Sigmoid colon (tissue), 7 donors: Measurements from ENCODE around the gene GAPDHS. TPM values are rescaled to one million over a fixed set of nuclear protein-coding genes. Genes with fewer than 3 reads are reported as not detected.

Source experiments
- DNase-seq: peaks from one replicate; pipeline ENCODE4 v3.0.0-alpha.2; 2019
- H3K27ac ChIP-seq, 4 donors: fragments of 200-600 bp; sonication (generic); one replicate each; pipeline ENCODE4 v1.5.1; 2016 to 2019; ENCODE audit warnings: mild to moderate bottlenecking in 1 of 4
- H3K27me3 ChIP-seq, 3 donors: fragments of 200-600 bp; sonication (generic); one replicate each; pipeline ENCODE4 v1.5.1; 2019; ENCODE audit warnings: mild to moderate bottlenecking in 1 of 3
- H3K36me3 ChIP-seq, 4 donors: fragments of 200-600 bp; sonication (generic); one replicate each; pipeline ENCODE4 v1.5.1; 2016 to 2019
- H3K4me1 ChIP-seq, 4 donors: fragments of 200-600 bp; sonication (generic); one replicate each; pipeline ENCODE4 v1.5.1; 2017 to 2019
- H3K4me3 ChIP-seq, 4 donors: fragments of 200-600 bp; sonication (generic); one replicate each; pipeline ENCODE4 v1.5.1; 2017 to 2019; ENCODE audit warnings: mild to moderate bottlenecking in 2 of 4, moderate library complexity in 1 of 4
- H3K9me3 ChIP-seq, 4 donors: fragments of 200-600 bp in 3 of 4; sonication (generic) in 3 of 4; one replicate each; pipeline versions ENCODE4 v1.5.1 to v1.6.1; 2013 to 2019
- EP300 ChIP-seq, 4 donors: sonication (generic); formaldehyde crosslinking; IDR thresholded peaks; one replicate each; pipeline ENCODE4 v1.6.1; 2017; ENCODE audit warnings: antibody characterized with exemption in 4 of 4
- POLR2A ChIP-seq, 2 donors: fragments of 450-650 bp; IDR thresholded peaks; one replicate each; pipeline ENCODE4 v1.6.1; 2016; ENCODE audit warnings: antibody characterized with exemption in 2 of 2, mild to moderate bottlenecking in 2 of 2, moderate library complexity in 2 of 2
- POLR2AphosphoS5 ChIP-seq, 4 donors: sonication (generic); formaldehyde crosslinking; IDR thresholded peaks; one replicate each; pipeline ENCODE4 v1.6.1; 2017; ENCODE audit warnings: antibody characterized with exemption in 4 of 4
- WGBS, 2 donors: extraction: QIAGEN DNeasy Blood & Tissue Kit; methylation state at CpG; one replicate each; pipeline ENCODE4 v1.1.7; 2013; 5-methylcytosine and 5-hydroxymethylcytosine counted together
- intact Hi-C: fragments of 100-400 bp; cut with DNase I; formaldehyde crosslinking; loops from one replicate; pipeline ENCODE4 v1.15.1; 2023
- polyA plus RNA-seq, 3 donors: library from polyadenylated mRNA; stranded (reverse); fragments of 200-250 nt; gene quantifications; one replicate each; pipeline ENCODE4 v1.2.3, GENCODE V29; 2013
- total RNA-seq, 4 donors: library from RNA; depleted of rRNA; stranded (reverse); fragments of >200 nt; gene quantifications; one replicate each; pipeline ENCODE4 v1.1.0, GENCODE V29; 2016
- TF ChIP-seq, protein P1 (sequence below), 4 experiments: fragments of 450-650 bp in 3 of 4; fragments of 200-600 bp in 1 of 4; IDR thresholded peaks; one replicate each; pipeline ENCODE4 v1.5.1; 2016 to 2019; ENCODE audit warnings: antibody characterized with exemption in 4 of 4, mild to moderate bottlenecking in 3 of 4, moderate library complexity in 2 of 4
- donor health status: healthy with polysubstance abuse.
- donor health status: Bipolar disorder and iron deficiency.
- donor health status: healthy.

The GAPDHS gene
- total and polyA plus RNA-seq, 7 donors: not detected

DNA sequence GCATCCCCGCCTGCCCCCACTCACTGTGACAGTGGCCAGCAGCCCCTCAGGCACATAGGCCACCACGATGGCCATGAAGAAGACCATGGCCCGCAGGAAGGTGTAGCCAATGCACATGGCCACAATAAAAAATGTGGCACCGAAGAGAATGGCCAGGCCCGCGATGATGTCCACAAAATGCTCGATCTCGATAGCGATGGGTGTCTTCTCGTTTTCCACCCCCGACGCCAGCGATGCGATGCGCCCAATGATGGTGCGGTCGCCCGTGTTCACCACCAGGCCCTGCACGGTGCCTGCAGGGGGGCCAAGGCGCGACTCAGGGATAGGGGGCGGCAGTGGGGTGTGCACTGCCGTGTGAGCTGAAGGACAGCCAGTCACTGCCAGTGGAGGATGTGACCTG is 26.5 kb downstream of the GAPDHS start:
- H3K27me3 ChIP-seq: peaks cover 13 to 67% (median 34%) of the 10 kb centered on the region in 3 donors
- H3K4me3 ChIP-seq: no peak overlapping the region

DNA sequence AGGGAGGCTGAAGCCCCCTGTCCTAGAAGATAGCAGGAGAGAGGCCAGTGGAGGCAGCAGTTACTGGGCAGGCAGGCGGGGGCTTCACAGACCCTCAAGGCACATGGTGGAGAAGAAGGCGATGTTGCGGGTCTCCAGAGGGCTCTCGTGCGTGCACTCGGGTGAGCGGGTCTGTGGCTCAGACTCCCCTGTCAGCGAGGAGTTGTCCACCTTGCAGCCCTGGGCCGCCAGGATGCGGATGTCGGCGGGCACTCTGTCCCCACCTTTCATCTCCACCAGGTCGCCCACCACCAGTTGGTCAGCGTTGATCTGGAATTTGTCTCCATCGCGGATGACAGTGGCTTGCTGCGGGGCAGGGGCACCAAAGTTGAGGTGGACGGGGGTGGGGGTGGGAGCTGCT is 27.0 kb downstream of the GAPDHS start:
- intact Hi-C loops: no loop called here
- TF ChIP-seq POLR2A (IDR thresholded peaks at IDR 0.05) (no peak), POLR2AphosphoS5 (IDR thresholded peaks at IDR 0.05) (no peak), EP300 (IDR thresholded peaks at IDR 0.05) (no peak)
- TF ChIP-seq, protein P1, sequence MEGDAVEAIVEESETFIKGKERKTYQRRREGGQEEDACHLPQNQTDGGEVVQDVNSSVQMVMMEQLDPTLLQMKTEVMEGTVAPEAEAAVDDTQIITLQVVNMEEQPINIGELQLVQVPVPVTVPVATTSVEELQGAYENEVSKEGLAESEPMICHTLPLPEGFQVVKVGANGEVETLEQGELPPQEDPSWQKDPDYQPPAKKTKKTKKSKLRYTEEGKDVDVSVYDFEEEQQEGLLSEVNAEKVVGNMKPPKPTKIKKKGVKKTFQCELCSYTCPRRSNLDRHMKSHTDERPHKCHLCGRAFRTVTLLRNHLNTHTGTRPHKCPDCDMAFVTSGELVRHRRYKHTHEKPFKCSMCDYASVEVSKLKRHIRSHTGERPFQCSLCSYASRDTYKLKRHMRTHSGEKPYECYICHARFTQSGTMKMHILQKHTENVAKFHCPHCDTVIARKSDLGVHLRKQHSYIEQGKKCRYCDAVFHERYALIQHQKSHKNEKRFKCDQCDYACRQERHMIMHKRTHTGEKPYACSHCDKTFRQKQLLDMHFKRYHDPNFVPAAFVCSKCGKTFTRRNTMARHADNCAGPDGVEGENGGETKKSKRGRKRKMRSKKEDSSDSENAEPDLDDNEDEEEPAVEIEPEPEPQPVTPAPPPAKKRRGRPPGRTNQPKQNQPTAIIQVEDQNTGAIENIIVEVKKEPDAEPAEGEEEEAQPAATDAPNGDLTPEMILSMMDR (IDR thresholded peaks at IDR 0.05): no peak
- H3K36me3 ChIP-seq: no peaks in the 10 kb centered on the region
- no peak overlapping the region for H3K4me3 ChIP-seq
- WGBS, 2 donors: 90 to 92% methylated on average over 18 of the region's 18 CpGs
- H3K9me3 ChIP-seq: no peaks in the 10 kb centered on the region
- peaks cover 0 to 14% (median 11%) of the 10 kb centered on the region in 4 donors for H3K4me1 ChIP-seq
- DNase-seq: no peak
- peaks cover 13 to 69% (median 34%) of the 10 kb centered on the region in 3 donors for H3K27me3 ChIP-seq
- no peak overlapping the region for H3K27ac ChIP-seq

More for the DNA sequence above, 26.5 kb downstream of the GAPDHS start:
- TF ChIP-seq POLR2A (IDR thresholded peaks at IDR 0.05) (no peak), EP300 (IDR thresholded peaks at IDR 0.05) (no peak), POLR2AphosphoS5 (IDR thresholded peaks at IDR 0.05) (no peak)
- TF ChIP-seq, protein P1 (IDR thresholded peaks at IDR 0.05): no peak
- no peak for DNase-seq
- 89 to 91% methylated on average over 23 of the region's 23 CpGs for WGBS, 2 donors
- Histone ChIP-seq H3K27ac (no peak overlapping the region), H3K36me3 (no peaks in the 10 kb centered on the region), H3K9me3 (no peaks in the 10 kb centered on the region), H3K4me1 (peaks cover 0 to 14% (median 11%) of the 10 kb centered on the region in 4 donors)
- intact Hi-C loops: no loop called here

DNA sequence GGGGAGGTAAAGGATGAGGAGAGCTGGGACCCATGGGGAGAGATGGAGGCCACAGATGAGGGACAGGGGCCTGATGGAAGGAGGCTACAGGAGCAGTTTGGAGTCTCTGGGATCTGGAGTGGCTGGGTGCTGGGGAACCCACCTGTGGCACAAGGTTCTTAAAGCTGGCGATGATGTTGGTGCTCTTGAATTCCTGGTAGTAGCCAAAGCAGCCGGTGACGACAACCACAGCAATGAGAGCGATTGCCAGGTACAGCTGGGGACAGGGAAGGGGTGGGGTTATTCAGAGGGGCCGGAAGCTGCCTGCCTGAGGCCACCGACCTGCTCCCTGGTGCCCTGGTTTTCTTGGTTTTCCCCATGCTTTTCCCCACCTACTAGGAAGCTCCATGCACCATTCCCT is 27.4 kb downstream of the GAPDHS start:
- no peak overlapping the region for H3K27ac ChIP-seq
- H3K4me1 ChIP-seq: peaks cover 0 to 14% (median 11%) of the 10 kb centered on the region in 4 donors
- TF ChIP-seq EP300 (IDR thresholded peaks at IDR 0.05): no peak
- TF ChIP-seq POLR2AphosphoS5 (IDR thresholded peaks at IDR 0.05): no peak
- TF ChIP-seq, protein P1 (IDR thresholded peaks at IDR 0.05): no peak
- TF ChIP-seq POLR2A (IDR thresholded peaks at IDR 0.05): no peak
- H3K4me3 ChIP-seq: no peak overlapping the region
- DNase-seq: no peak
- peaks cover 13 to 69% (median 34%) of the 10 kb centered on the region in 3 donors for H3K27me3 ChIP-seq
- WGBS, 2 donors: 53 to 58% methylated on average over 6 of the region's 6 CpGs
- H3K36me3 ChIP-seq: no peaks in the 10 kb centered on the region
- no peaks in the 10 kb centered on the region for H3K9me3 ChIP-seq
- intact Hi-C loops: no loop called here

DNA sequence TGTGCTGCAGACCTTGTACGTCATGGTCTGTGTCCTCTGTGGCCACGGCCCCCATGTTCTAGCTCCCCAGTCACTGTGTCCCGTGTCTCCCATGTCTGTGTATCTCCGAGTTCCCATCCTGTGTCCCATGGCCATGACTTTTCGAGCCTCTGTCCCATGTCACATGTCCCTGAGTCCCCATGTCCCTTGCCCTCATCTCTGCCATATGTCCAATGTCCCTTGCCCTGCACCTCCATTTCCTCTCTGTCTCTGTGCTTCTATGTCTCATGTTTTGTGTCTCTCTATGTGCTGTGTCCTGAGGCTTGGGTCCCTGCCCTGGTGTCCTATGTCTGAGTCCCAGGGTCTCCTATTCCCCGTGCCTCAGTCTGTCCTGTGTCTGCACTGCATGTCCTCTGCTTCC is 28.2 kb downstream of the GAPDHS start:
- Histone ChIP-seq H3K27ac (no peak overlapping the region), H3K27me3 (peaks cover 13 to 69% (median 34%) of the 10 kb centered on the region in 3 donors), H3K36me3 (no peaks in the 10 kb centered on the region), H3K4me1 (peaks cover 0 to 14% (median 11%) of the 10 kb centered on the region in 4 donors), H3K9me3 (no peaks in the 10 kb centered on the region), H3K4me3 (no peak overlapping the region)
- intact Hi-C loops: no loop called here
- TF ChIP-seq POLR2A (IDR thresholded peaks at IDR 0.05) (no peak), POLR2AphosphoS5 (IDR thresholded peaks at IDR 0.05) (no peak), EP300 (IDR thresholded peaks at IDR 0.05) (no peak)
- TF ChIP-seq, protein P1 (IDR thresholded peaks at IDR 0.05): no peak
- DNase-seq: no peak
- WGBS, 2 donors: 78 to 85% methylated on average over 6 of the region's 6 CpGs

DNA sequence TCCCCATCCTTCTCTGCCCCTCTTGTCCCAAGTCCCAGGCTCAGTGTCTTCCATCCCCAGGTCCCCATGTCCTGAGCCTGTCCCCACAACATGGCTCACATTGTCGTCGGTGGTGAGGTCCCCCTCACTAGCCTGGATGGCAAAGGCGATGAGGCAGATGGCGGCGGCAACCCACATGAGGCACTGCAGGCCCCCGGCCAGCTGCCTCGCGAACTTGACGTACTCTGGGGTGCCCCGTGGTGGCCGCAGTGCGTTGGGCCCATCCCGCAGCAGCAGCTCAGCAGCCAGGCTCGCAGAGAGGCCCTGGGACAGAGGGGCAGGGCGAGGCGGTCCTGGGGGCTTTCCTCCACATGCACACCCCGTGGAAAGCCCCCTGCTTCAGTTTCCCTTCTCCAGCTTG is 29.1 kb downstream of the GAPDHS start:
- H3K27ac ChIP-seq: no peak overlapping the region
- intact Hi-C loops: no loop called here
- H3K27me3 ChIP-seq: peaks cover 13 to 64% (median 34%) of the 10 kb centered on the region in 3 donors
- no peak overlapping the region for H3K4me3 ChIP-seq
- TF ChIP-seq EP300 (IDR thresholded peaks at IDR 0.05) (no peak), POLR2AphosphoS5 (IDR thresholded peaks at IDR 0.05) (no peak), POLR2A (IDR thresholded peaks at IDR 0.05) (no peak)
- TF ChIP-seq, protein P1 (IDR thresholded peaks at IDR 0.05): no peak
- H3K9me3 ChIP-seq: no peaks in the 10 kb centered on the region
- WGBS, 2 donors: 58 to 77% methylated on average over 17 of the region's 17 CpGs
- no peak for DNase-seq
- peaks cover 0 to 14% (median 11%) of the 10 kb centered on the region in 4 donors for H3K4me1 ChIP-seq
- no peaks in the 10 kb centered on the region for H3K36me3 ChIP-seq
